Activated T-cell treated with anti-CD3 and anti-CD28 coated beads for 1 hour (primary cell): ENCODE data around the gene SLC35G1.
A peak's percentile ranks its signal among the peaks of the same experiment; 100 is the strongest.

ENCODE experiments used
- DNase-seq: peaks from one replicate; pipeline ENCODE4 v3.0.0-alpha.2; 2020; ENCODE audit warnings: low read depth

SLC35G1 gene, protein sequence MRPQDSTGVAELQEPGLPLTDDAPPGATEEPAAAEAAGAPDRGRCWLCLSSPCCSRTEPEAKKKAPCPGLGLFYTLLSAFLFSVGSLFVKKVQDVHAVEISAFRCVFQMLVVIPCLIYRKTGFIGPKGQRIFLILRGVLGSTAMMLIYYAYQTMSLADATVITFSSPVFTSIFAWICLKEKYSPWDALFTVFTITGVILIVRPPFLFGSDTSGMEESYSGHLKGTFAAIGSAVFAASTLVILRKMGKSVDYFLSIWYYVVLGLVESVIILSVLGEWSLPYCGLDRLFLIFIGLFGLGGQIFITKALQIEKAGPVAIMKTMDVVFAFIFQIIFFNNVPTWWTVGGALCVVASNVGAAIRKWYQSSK

DNA sequence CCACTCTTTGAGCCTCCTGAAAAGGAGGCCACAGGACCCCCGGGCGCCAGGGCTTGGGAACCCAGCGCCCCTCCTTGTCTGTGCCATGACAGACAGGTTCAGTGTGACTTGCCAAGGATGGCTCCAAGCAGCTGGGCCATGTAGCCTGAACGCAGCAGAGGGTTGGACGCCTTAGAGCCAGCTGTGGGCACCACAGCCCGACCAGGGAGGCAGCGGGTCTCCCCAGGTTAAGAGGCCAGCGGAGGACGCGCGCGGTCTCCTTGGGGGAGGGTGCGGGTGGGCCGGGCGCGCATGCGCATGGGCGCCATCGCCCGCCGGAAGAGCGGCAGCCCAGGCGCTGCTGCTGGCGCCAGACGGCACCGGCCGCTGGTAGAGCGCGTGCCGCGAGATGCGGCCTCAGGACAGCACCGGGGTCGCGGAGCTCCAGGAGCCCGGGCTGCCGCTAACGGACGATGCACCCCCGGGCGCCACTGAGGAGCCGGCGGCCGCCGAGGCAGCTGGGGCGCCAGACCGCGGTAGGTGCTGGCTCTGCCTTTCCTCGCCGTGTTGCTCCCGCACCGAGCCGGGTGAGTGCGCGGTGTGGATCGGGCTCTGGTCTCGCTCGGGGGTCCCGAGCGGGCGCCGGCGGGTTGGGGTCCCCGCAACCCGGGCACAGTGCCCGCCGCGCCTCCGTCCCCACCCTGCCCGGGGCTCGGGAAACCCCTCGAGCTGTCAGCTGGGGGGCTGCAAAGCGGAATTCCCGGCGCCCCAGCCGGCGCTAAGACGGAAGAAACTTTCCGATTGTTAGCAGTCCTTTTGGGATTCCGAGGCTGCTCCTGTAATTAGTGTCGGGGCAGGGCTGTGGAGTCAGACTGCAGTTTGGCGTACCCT is at the start of gene SLC35G1:
Gene SLC35G1, plus strand, starts transcription at position 333 of the 870 bp plus-strand sequence. Its CDS starts 56 bp downstream, at position 389.
- peak; percentile 66 for DNase-seq

- no peak for DNase-seq
Measured at GRCh38 chr10:93844979-93845626, 48.7 kb upstream of the SLC35G1 start.

DNA sequence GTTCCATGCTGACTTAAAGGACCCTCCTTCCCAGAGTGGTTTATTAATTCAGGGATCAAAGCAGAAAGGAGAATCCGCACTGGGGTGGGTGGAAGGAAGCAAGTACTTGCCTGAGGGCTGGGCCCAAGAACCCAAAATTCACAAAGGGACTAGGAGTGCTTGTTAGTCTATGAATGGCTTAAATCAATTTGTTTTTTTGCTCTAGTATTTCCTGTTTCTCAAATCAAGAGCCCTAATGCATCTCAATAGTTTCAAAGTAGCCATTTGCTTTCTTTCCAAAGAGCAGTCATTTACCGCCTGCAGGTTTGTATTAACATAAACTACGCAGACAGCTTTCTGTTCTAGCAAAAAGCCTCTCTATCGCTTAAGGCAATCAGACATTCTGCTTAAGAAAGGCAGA is 44.2 kb upstream of the SLC35G1 start:
- DNase-seq: no peak

- DNase-seq: no peak
Measured at GRCh38 chr10:93850031-93851015, 43.5 kb upstream of the SLC35G1 start.

- no peak for DNase-seq
Measured at GRCh38 chr10:93851169-93851568, 42.6 kb upstream of the SLC35G1 start.

DNA sequence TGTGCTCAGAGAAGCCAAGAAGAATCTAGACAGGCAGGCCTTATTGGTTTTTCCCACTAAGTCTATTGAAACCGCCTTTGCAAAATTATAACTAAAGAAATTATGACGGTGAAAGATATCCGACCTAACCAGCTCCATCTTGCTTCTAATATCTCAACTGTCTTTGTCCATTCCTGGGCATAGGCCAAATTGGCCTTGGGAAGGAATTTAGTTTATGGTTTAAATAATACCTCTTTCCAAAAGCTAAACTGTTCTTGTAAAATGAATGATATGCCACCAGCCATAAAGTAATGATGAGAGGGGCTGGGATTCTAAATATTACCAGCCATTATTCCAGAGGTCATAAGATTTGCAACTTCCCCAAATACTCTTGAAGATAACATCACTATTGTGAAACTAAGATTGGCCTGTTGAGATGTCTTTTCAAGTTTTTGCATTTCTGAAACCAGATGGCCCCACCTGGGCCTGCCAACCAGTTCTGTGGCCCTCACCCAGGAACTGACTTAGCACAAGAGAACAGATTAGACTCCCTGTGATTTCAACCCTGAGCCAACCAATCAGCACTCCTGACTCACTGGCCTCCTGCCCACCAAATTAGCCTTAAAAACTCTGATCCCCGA is 41.2 kb upstream of the SLC35G1 start:
- no peak for DNase-seq

- no peak for DNase-seq
Measured at GRCh38 chr10:93854975-93855374, 38.8 kb upstream of the SLC35G1 start.

- no peak for DNase-seq
Measured at GRCh38 chr10:93856349-93857145, 37.2 kb upstream of the SLC35G1 start.

DNA sequence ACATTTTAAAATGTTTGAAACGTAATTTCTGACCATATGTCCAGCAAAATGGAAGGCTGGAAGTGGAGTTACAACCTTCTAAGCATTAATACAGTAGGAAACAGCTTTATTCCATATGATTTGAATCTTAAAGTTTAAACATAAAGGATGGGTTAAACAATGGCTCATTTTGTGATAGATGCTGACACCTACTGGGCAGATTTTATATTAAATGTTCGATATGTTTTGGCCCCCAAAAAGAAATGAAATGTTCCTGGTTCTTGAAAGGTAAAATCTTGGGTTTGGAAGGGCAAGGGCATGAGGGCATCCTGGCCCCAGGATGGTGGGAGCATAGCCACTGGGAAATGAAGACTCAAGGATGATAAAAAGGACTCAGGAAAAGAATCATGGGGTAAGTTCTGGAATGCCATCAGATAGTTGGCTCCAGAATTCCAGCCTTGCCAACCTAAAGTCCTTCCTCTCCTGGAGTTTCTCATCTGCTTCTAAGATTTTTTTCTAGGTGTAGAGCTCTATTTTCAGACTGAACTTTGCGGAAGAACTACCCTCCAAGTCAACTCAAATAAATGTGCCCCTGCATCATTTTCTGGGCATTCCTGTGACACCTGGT is 34.6 kb upstream of the SLC35G1 start:
- no peak for DNase-seq

- no peak for DNase-seq
Measured at GRCh38 chr10:93861825-93862224, 32.0 kb upstream of the SLC35G1 start.

GRCh38 chr10:93865794-93866425 is 27.9 kb upstream of the SLC35G1 start:
- no peak for DNase-seq

GRCh38 chr10:93867525-93867924 is 26.3 kb upstream of the SLC35G1 start:
- no peak for DNase-seq

DNA sequence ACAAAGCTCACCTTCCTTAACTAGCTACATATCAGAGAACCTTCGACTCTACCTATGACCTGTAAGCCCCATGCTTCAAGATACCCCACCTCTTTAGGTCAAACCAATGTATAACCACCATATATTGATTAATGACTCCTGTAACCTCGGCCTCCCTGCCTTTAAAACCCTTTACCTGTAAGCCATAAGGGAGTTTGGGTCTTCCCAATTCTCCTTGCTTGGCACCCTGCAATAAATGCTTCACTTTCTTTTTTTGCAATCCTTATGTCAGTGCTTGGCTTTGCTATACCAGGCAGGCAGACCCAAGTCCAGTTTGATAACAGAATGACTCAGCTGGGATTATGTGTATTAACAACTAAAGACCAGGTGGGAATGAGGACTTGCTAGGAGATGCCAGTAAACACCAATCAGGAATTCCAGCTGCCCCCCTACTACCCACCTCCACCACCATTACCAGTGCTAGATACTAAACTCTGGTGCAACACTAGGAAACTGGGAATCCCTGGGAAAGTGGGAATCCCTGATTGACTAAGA is 22.0 kb upstream of the SLC35G1 start:
- no peak for DNase-seq

DNA sequence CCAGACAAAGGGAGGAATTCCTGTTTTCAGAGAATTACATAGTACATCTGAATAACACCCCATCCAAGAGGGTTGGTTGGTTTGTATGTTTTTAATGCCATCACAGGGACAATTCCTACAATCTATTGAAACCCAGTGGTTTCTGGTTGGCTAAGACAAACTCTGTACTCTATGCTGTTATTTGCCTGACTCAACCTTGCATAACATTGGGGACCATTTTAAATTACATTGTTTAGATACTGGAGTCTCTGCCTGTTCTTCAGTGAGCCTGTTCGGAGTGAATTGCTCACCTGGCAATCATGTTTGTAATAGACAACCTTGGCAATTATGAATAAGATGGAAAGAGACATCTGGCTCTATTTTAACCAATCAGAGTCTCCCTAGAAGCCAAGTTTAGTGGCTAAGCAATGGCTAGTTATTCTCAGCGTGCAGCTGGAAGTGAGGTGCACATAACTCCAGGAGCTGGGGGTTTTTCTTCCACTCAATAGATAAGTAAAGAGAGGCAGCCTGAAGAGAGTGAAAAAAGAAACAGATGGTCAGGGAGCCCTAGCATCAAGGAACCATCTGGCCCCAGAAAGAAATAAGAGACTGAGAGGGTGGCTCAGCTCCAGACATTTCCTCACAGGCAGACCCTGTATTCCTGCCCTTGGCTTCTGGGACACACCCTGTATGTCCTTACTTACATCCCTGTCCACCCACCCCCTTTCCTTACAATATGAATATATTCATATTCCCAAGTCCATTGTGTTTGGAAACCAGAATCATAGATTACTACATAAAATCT is 21.2 kb upstream of the SLC35G1 start:
- DNase-seq: no peak

DNA sequence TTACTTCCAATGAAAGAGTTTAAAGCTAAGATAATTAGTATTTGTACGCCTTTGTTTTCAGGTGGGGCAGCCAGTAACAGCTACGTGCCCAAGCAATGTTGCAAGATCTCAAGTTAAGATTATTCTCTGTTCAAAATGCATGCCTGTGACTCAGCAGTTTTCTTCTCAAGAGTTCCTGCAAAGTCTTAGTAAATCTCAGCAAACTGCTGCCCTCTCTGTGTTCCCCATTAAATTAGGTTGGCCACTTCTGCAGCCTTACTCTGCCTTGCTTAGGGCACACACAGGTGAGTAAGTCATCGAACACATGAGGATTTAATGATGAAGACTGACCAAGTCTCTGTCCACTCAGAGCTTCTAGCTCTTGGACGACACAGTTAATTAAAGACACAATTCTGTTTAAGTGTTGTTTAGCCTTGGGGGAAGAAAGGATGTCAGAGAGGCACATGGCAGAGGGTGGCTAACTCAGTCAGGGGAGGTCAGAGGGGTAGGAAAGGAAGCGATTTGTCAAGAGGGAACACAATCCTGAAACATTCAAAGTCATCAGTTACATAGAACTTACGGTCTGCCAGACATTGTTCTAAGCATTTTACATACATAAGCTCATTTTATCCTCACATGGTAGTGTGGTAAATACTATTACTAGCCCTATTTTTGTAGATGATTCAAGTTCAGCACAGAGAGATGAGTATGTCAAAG is 20.2 kb upstream of the SLC35G1 start:
- no peak for DNase-seq

- DNase-seq: no peak
Measured at GRCh38 chr10:93874309-93875031, 19.3 kb upstream of the SLC35G1 start.

- no peak for DNase-seq
Measured at GRCh38 chr10:93875032-93875358, 18.8 kb upstream of the SLC35G1 start.
